ENCODE measurements around the gene NUPR1.
"Not testable (repeated sequence)": the region's sequence is repeated elsewhere in the genome, so short reads cannot be mapped to it uniquely, and the experiment has no call there.

DNA sequence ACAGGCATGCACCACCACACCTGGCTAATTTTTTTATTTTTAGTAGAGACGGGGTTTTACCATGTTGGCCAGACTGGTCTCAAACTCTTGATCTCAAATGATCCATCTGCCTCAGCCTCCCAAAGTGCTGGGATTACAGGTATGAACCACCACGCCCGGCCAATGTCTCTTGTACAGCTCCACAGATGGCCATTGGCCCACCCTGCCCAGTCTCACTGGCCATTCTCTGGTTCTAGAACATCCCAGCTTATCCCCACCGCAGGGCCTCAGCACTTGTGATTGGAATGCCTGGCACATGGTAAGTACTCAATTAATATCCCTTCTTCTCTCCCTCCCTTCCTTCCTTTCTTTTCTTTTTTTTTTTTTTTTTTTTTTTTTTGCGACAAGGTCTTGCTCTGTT, 55.4 kb downstream of the NUPR1 start:
- not testable (repeated sequence) for TF ChIP-seq POLR2A, CTCF, EP300 (IDR thresholded peaks at IDR 0.05)

Data from gastroesophageal sphincter (tissue), 3 donors.